SK-N-SH (cell line): Measurements from ENCODE around the gene HSD17B11. TPM values are rescaled to one million over a fixed set of nuclear protein-coding genes. Genes with fewer than 3 reads are reported as not detected.

Source experiments
- CTCF ChIA-PET: fragments of 300-600, 350-600 bp; formaldehyde crosslinking; extraction: SDS; loops from one replicate; lab custom pipeline; 2021; lab: Yijun Ruan, JAX
- POLR2A ChIA-PET: fragments of 350-600 bp; sonication (Branson Sonifier 250); formaldehyde crosslinking; extraction: SDS; loops from one replicate; lab custom pipeline; 2020; ENCODE audit warnings: antibody characterized with exemption, inconsistent platforms; lab: Yijun Ruan, JAX
- DNase-seq: peaks from one replicate; pipeline ENCODE4 v3.0.0; 2012
- H2AFZ ChIP-seq: fragments of 200-600 bp; sonication (generic); 2 replicates; pipeline ENCODE4 v1.8.1; 2016; ENCODE audit warnings: antibody characterized with exemption, mild to moderate bottlenecking, low read depth
- H3F3A ChIP-seq: fragments of 200-600 bp; sonication (generic); replicated peaks from 2 replicates; pipeline ENCODE3; 2016; ENCODE audit warnings: antibody characterized with exemption, mild to moderate bottlenecking; ENCODE audit not compliant: insufficient read depth
- H3K27ac ChIP-seq, 2 experiments: fragments of 200-500 bp in 1 of 2; fragments of 200-600 bp in 1 of 2; sonication (Bioruptor generic) in 1 of 2; sonication (generic), shearing (Covaris generic) in 1 of 2; 2 replicates each; pipeline versions ENCODE4 v1.5.1 to v1.6.1; 2014 to 2016; ENCODE audit warnings: low read depth in 2 of 2, inconsistent platforms in 1 of 2, low read length in 1 of 2, mild to moderate bottlenecking in 1 of 2, mixed read lengths in 1 of 2
- H3K27me3 ChIP-seq: fragments of 200-600 bp; sonication (generic), shearing (Covaris generic); 2 replicates; pipeline ENCODE4 v1.6.1; 2016; ENCODE audit warnings: mixed run types; ENCODE audit not compliant: insufficient read depth
- H3K36me3 ChIP-seq, 2 experiments: fragments of 200-500 bp in 1 of 2; fragments of 200-600 bp in 1 of 2; sonication (Bioruptor generic) in 1 of 2; sonication (generic) in 1 of 2; replicated peaks in 1 of 2; 2 replicates each; pipeline versions ENCODE3 to v1.5.1; 2014 to 2016; ENCODE audit warnings: low read length in 1 of 2, mild to moderate bottlenecking in 1 of 2; ENCODE audit not compliant: insufficient read depth in 2 of 2, control insufficient read depth in 1 of 2
- H3K4me1 ChIP-seq, 2 experiments: fragments of 200-500 bp in 1 of 2; fragments of 200-600 bp in 1 of 2; sonication (Bioruptor generic) in 1 of 2; sonication (generic), shearing (Covaris generic) in 1 of 2; 2 replicates each; pipeline versions ENCODE4 v1.5.1 to v1.6.1; 2014 to 2016; ENCODE audit warnings: low read depth in 1 of 2, low read length in 1 of 2, mixed run types in 1 of 2; ENCODE audit not compliant: insufficient read depth in 2 of 2, control insufficient read depth in 1 of 2
- H3K4me2 ChIP-seq: fragments of 200-600 bp; sonication (generic), shearing (Covaris generic); 2 replicates; pipeline ENCODE4 v1.6.1; 2017; ENCODE audit warnings: mixed run types
- H3K4me3 ChIP-seq, 2 experiments: fragments of 200-500 bp in 1 of 2; fragments of 200-600 bp in 1 of 2; sonication (Bioruptor generic) in 1 of 2; sonication (generic), shearing (Covaris generic) in 1 of 2; 2 replicates each; pipeline versions ENCODE4 v1.5.1 to v1.8.1; 2014 to 2016; ENCODE audit warnings: low read depth in 2 of 2, inconsistent platforms in 1 of 2, low read length in 1 of 2, mild to moderate bottlenecking in 1 of 2, mixed read lengths in 1 of 2, moderate library complexity in 1 of 2
- H3K79me2 ChIP-seq: fragments of 200-600 bp; sonication (generic); 2 replicates; pipeline ENCODE4 v1.8.1; 2017; ENCODE audit warnings: mild to moderate bottlenecking; ENCODE audit not compliant: insufficient read depth
- H3K9ac ChIP-seq: fragments of 200-600 bp; sonication (generic); 2 replicates; pipeline ENCODE4 v1.6.1; 2017; ENCODE audit warnings: mixed run types
- H3K9me2 ChIP-seq: fragments of 200-600 bp; sonication (generic); 2 replicates; pipeline ENCODE4 v1.6.1; 2017; ENCODE audit warnings: mixed run types
- H3K9me3 ChIP-seq: fragments of 200-600 bp; sonication (generic); 2 replicates; pipeline ENCODE4 v1.6.1; 2017; ENCODE audit warnings: mixed run types, mild to moderate bottlenecking, moderate library complexity
- H4K20me1 ChIP-seq: fragments of 200-600 bp; sonication (generic); 2 replicates; pipeline ENCODE4 v1.6.1; 2017; ENCODE audit warnings: mild to moderate bottlenecking, mixed run types; ENCODE audit not compliant: insufficient read depth
- ELF1 ChIP-seq: IDR thresholded peaks from 2 replicates; pipeline ENCODE4 v1.4.0; 2012
- EP300 ChIP-seq, 2 experiments: IDR thresholded peaks; 2 replicates each; pipeline versions ENCODE4 v1.4.0 to v1.6.1; 2012; ENCODE audit warnings: borderline replicate concordance in 1 of 2, low read depth in 1 of 2, low read length in 1 of 2
- EZH2phosphoT487 ChIP-seq: fragments of 200-600 bp; sonication (generic); IDR thresholded peaks from 2 replicates; pipeline ENCODE4 v1.6.1; 2017; ENCODE audit warnings: low read depth, mixed run types, mild to moderate bottlenecking, antibody characterized with exemption, moderate library complexity, borderline replicate concordance
- GABPA ChIP-seq: IDR thresholded peaks from 2 replicates; pipeline ENCODE4 v1.4.0; 2012; ENCODE audit warnings: low read depth, mild to moderate bottlenecking
- GATA2 ChIP-seq: sonication (generic); formaldehyde crosslinking; IDR thresholded peaks from 2 replicates; pipeline ENCODE4 v1.5.0; 2020; ENCODE audit warnings: mild to moderate bottlenecking, missing genetic modification reagents
- JUND ChIP-seq: IDR thresholded peaks from 2 replicates; pipeline ENCODE4 v1.4.0; 2012
- NRF1 ChIP-seq: IDR thresholded peaks from 2 replicates; pipeline ENCODE4 v1.6.1; 2012; ENCODE audit warnings: low read depth, mild to moderate bottlenecking, low read length
- RAD21 ChIP-seq: IDR thresholded peaks from 2 replicates; pipeline ENCODE4 v1.6.1; 2012; ENCODE audit warnings: mild to moderate bottlenecking, low read length
- RCOR1 ChIP-seq: fragments of 150-350 bp; IDR thresholded peaks from 2 replicates; pipeline ENCODE4 v1.6.1; 2017; ENCODE audit warnings: antibody characterized with exemption, low read length
- RXRA ChIP-seq: IDR thresholded peaks from 2 replicates; pipeline ENCODE4 v1.4.0; 2012; ENCODE audit warnings: low read depth, mild to moderate bottlenecking, borderline replicate concordance
- SIN3A ChIP-seq: IDR thresholded peaks from 2 replicates; pipeline ENCODE4 v1.6.1; 2012; ENCODE audit warnings: low read depth, mild to moderate bottlenecking, low read length, moderate library complexity, borderline replicate concordance
- SMC3 ChIP-seq: IDR thresholded peaks from 2 replicates; pipeline ENCODE4 v1.6.1; 2012; ENCODE audit warnings: low read depth, low read length, improper control_type of control experiment
- WGBS: methylation state at CpG from one replicate; pipeline ENCODE4 v1.1.6; 2017; ENCODE audit warnings: low lambda C conversion rate; 5-methylcytosine and 5-hydroxymethylcytosine counted together
- polyA plus RNA-seq, 3 experiments: library from polyadenylated mRNA; depleted of rRNA; stranded (reverse); fragments of >200 nt; gene quantifications; 2 replicates each; pipeline ENCODE4 v1.2.3, GENCODE V29; 2012
- TF ChIP-seq, protein P1 (sequence below): fragments of 200-600 bp; sonication (generic); IDR thresholded peaks from 2 replicates; pipeline ENCODE4 v1.6.1; 2017; ENCODE audit warnings: antibody characterized with exemption, mild to moderate bottlenecking, moderate library complexity

The HSD17B11 gene
- polyA plus RNA-seq, 1 of the 3 experiments (the other 2 are of a cell fraction), result 13.2 TPM

DNA sequence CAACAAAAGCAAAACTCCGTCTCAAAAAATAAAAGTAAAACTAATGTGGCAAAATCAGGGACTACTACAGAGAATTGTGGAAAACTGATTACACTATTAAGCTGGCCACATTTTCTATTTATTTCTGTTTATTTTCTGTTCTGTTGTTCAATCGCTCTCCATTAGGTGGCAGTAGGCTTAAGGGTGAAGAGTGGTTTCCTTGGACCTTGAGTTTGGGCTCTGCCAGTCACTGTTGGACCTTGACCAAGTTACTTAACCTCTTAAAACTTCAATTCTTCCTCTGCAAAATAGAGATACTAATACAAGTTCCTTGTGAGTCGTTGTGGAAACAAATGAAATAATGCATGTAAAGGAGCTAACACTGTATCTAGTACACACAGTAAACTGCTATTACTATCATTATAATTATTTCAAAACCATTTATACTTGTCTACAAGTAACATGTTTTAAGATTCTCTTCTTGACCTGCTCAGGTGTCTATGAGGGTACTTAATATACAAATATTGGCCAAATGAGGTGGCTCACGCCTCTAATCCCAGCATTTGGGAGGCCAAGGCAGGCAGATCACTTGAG is 15.2 kb downstream of the HSD17B11 start:
- Histone ChIP-seq H3K9me3 (no peaks in the 10 kb centered on the region), H3K9ac (no peak overlapping the region), H3K79me2 (peaks cover 29% of the 10 kb centered on the region; the same call in 1 of the 2 replicates), H4K20me1 (no peaks in the 10 kb centered on the region), H3K36me3 (peaks cover 18 to 45% of the 10 kb centered on the region in 2 experiments), H2AFZ (no peak overlapping the region), H3K27me3 (no peaks in the 10 kb centered on the region), H3K4me2 (no peak overlapping the region), H3F3A (peaks cover 14% of the 10 kb centered on the region), H3K9me2 (no peaks in the 10 kb centered on the region), H3K4me3 (no peak overlapping the region), H3K27ac (peak overlapping the region in 1 of 2 experiments; percentile 56; a peak in 1 of 4 replicates), H3K4me1 (no peaks in the 10 kb centered on the region)
- POLR2A ChIA-PET, result interaction anchor here (0.9 kb wide), 1 partner anchor 15 kb away, joined by 5 read pairs; the partner anchor contains the start of gene HSD17B11
- 54% methylated on average over 4 of the region's 4 CpGs for WGBS
- CTCF ChIA-PET, result interaction anchor here (0.6 to 5.2 kb wide), 37 partner anchors 9 to 473 kb away, joined by 3 to 75 read pairs (median 4); partner anchors contain the start of gene HSD17B11
- peak; percentile 47 for DNase-seq
- no peak for TF ChIP-seq GATA2
- peak; percentile 66 for TF ChIP-seq SMC3
- TF ChIP-seq NRF1, result no peak
- peak; percentile 85 for TF ChIP-seq RAD21
- TF ChIP-seq ELF1, result no peak
- TF ChIP-seq, protein P1, sequence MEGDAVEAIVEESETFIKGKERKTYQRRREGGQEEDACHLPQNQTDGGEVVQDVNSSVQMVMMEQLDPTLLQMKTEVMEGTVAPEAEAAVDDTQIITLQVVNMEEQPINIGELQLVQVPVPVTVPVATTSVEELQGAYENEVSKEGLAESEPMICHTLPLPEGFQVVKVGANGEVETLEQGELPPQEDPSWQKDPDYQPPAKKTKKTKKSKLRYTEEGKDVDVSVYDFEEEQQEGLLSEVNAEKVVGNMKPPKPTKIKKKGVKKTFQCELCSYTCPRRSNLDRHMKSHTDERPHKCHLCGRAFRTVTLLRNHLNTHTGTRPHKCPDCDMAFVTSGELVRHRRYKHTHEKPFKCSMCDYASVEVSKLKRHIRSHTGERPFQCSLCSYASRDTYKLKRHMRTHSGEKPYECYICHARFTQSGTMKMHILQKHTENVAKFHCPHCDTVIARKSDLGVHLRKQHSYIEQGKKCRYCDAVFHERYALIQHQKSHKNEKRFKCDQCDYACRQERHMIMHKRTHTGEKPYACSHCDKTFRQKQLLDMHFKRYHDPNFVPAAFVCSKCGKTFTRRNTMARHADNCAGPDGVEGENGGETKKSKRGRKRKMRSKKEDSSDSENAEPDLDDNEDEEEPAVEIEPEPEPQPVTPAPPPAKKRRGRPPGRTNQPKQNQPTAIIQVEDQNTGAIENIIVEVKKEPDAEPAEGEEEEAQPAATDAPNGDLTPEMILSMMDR, result peak; percentile 89

DNA sequence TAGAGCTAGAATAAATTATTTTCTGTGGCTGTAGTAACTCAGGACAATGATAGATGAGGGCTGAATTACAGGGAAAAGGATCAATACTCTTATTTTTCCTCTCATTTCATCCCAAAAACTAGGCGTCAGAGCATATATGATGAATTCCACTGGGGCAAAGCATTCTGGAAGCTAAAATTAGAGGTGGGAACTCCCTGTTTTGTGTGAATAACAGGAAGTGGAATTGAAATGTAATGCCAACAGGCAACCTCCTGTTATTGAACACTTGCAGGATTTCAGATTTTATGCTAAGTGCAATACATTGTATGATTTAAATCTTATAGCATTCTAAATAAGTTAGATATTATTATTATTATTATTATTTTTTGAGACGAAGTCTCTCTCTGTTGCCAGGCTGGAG is 20.9 kb downstream of the HSD17B11 start:
- H3F3A ChIP-seq, result no peaks in the 10 kb centered on the region
- POLR2A ChIA-PET, result no interaction called here
- TF ChIP-seq RXRA (no peak), NRF1 (no peak), SIN3A (no peak), RCOR1 (no peak), GABPA (no peak), EP300 (IDR thresholded peaks at IDR 0.05; ENCODE audit: borderline replicate concordance in 1 of 2, low read depth in 1 of 2, low read length in 1 of 2) (no peak), EZH2phosphoT487 (no peak), JUND (no peak)
- H3K36me3 ChIP-seq, result peaks cover 35 to 77% of the 10 kb centered on the region in 2 experiments
- H3K9me3 ChIP-seq, result no peaks in the 10 kb centered on the region
- H3K9me2 ChIP-seq, result no peaks in the 10 kb centered on the region
- no peak for DNase-seq
- WGBS, result 95% methylated on average over 2 of the region's 2 CpGs
- H3K9ac ChIP-seq, result no peak overlapping the region
- peaks cover 7% of the 10 kb centered on the region; the same call in 1 of the 2 replicates for H3K79me2 ChIP-seq
- H3K4me1 ChIP-seq, result no peaks in the 10 kb centered on the region
- H3K4me2 ChIP-seq, result no peak overlapping the region
- no peak overlapping the region for H2AFZ ChIP-seq
- H3K27ac ChIP-seq, result no peak overlapping the region
- no peak overlapping the region for H3K4me3 ChIP-seq
- no peaks in the 10 kb centered on the region for H3K27me3 ChIP-seq
- CTCF ChIA-PET, result interaction anchor here (1.2 to 1.8 kb wide), 2 partner anchors 20 to 97 kb away, joined by 3 to 5 read pairs; partner anchors contain the start of gene HSD17B11
- H4K20me1 ChIP-seq, result no peaks in the 10 kb centered on the region
